Liver (tissue), 3 donors: ENCODE measurements around the gene FARSA.

Experiments used
- ATF3 ChIP-seq: IDR thresholded peaks from 2 replicates; pipeline ENCODE4 v1.6.1; 2016; ENCODE audit warnings: antibody characterized with exemption
- CTCF ChIP-seq: fragments of 150-350 bp; IDR thresholded peaks from 2 replicates; pipeline ENCODE4 v1.5.1; 2017; ENCODE audit warnings: improper control_type of control experiment, low read depth, low read length; ENCODE audit not compliant: missing input control
- EGR1 ChIP-seq, 2 donors: IDR thresholded peaks; 2 replicates each; pipeline ENCODE4 v1.6.1; 2016 to 2018; ENCODE audit warnings: antibody characterized with exemption in 2 of 2, low read depth in 2 of 2
- GABPA ChIP-seq, 2 donors: IDR thresholded peaks in 1 of 2; conservative IDR thresholded peaks in 1 of 2; 2 replicates each; pipeline ENCODE4 v1.6.1; 2016; ENCODE audit warnings: antibody characterized with exemption in 2 of 2, mild to moderate bottlenecking in 1 of 2, moderate library complexity in 1 of 2
- HNF4A ChIP-seq, 2 donors: conservative IDR thresholded peaks; 2 replicates each; pipeline ENCODE4 v1.6.1; 2016; ENCODE audit warnings: antibody characterized with exemption in 2 of 2, mild to moderate bottlenecking in 2 of 2
- HNF4G ChIP-seq: IDR thresholded peaks from 2 replicates; pipeline ENCODE4 v1.6.1; 2016; ENCODE audit warnings: antibody characterized with exemption
- JUND ChIP-seq, 2 donors: IDR thresholded peaks; 2 replicates each; pipeline ENCODE4 v1.6.1; 2016; ENCODE audit warnings: antibody characterized with exemption in 2 of 2
- MAX ChIP-seq: IDR thresholded peaks from 2 replicates; pipeline ENCODE4 v1.6.1; 2016; ENCODE audit warnings: antibody characterized with exemption
- RAD21 ChIP-seq, 2 donors: IDR thresholded peaks; 2 replicates each; pipeline ENCODE4 v1.6.1; 2016; ENCODE audit warnings: antibody characterized with exemption in 2 of 2, mild to moderate bottlenecking in 2 of 2
- RXRA ChIP-seq, 2 donors: IDR thresholded peaks; 2 replicates each; pipeline ENCODE4 v1.6.1; 2017 to 2018; ENCODE audit warnings: antibody characterized with exemption in 2 of 2, mild to moderate bottlenecking in 1 of 2
- SP1 ChIP-seq: IDR thresholded peaks from 2 replicates; pipeline ENCODE4 v1.6.1; 2018; ENCODE audit warnings: antibody characterized with exemption, mild to moderate bottlenecking
- TAF1 ChIP-seq: conservative IDR thresholded peaks from 2 replicates; pipeline ENCODE4 v1.6.1; 2016; ENCODE audit warnings: antibody characterized with exemption, mild to moderate bottlenecking
- YY1 ChIP-seq: IDR thresholded peaks from 2 replicates; pipeline ENCODE4 v1.6.1; 2016; ENCODE audit warnings: antibody characterized with exemption, mild to moderate bottlenecking
- ZBTB33 ChIP-seq: IDR thresholded peaks from 2 replicates; pipeline ENCODE4 v1.6.1; 2016; ENCODE audit warnings: antibody characterized with exemption
- donor health status: healthy.
- donor health status: healthy.

GRCh38 chr19:12965812-12966135, 32.3 kb upstream of the FARSA start:
- TF ChIP-seq CTCF = no peak
- no peak for TF ChIP-seq TAF1
- TF ChIP-seq RAD21 (IDR thresholded peaks at IDR 0.05) = no peak
- no peak for TF ChIP-seq YY1
- no peak for TF ChIP-seq HNF4G
- TF ChIP-seq ATF3 = no peak
- no peak for TF ChIP-seq GABPA (IDR thresholded peaks at IDR 0.05 in 1 of 2, conservative IDR thresholded peaks at IDR 0.05 in 1 of 2)
- TF ChIP-seq EGR1 (IDR thresholded peaks at IDR 0.05; ENCODE audit: low read depth in 2 of 2) = no peak
- TF ChIP-seq SP1 = no peak
- TF ChIP-seq MAX = no peak
- TF ChIP-seq JUND (IDR thresholded peaks at IDR 0.05) = no peak
- no peak for TF ChIP-seq RXRA (IDR thresholded peaks at IDR 0.05)
- TF ChIP-seq HNF4A (conservative IDR thresholded peaks at IDR 0.05) = no peak
- no peak for TF ChIP-seq ZBTB33
